ENCODE results near the gene SERAC1.
"Not testable (repeated sequence)": the region's sequence is repeated elsewhere in the genome, so short reads cannot be mapped to it uniquely, and the experiment has no call there.

SERAC1 gene

GRCh38 chr6:158172001-158172400 lies 3.9 kb upstream of the SERAC1 start:
- no peak overlapping the region for H3K27ac ChIP-seq (ENCODE audit: low read length)
- peaks cover 0 to 22% of the 10 kb centered on the region in 2 donors for H3K4me1 ChIP-seq (ENCODE audit: control insufficient read depth in 1 of 2, insufficient read depth in 2 of 2, low read length in 2 of 2)
- no peaks in the 10 kb centered on the region for H3K9me3 ChIP-seq (ENCODE audit: control insufficient read depth in 1 of 2, low read length in 2 of 2)
- no peak overlapping the region for H3K4me3 ChIP-seq (ENCODE audit: low read depth in 1 of 2, low read length in 2 of 2)
- H3K36me3 ChIP-seq (ENCODE audit: control insufficient read depth in 1 of 2, insufficient read depth in 2 of 2, low read length in 2 of 2), result peaks cover 0 to 4% of the 10 kb centered on the region in 2 donors
- no peaks in the 10 kb centered on the region for H3K27me3 ChIP-seq (ENCODE audit: low read depth, low read length)

- H3K27me3 ChIP-seq (ENCODE audit: low read depth, low read length), result no peaks in the 10 kb centered on the region
- peaks cover 0 to 4% of the 10 kb centered on the region in 2 donors for H3K36me3 ChIP-seq (ENCODE audit: control insufficient read depth in 1 of 2, insufficient read depth in 2 of 2, low read length in 2 of 2)
- no peak overlapping the region for H3K27ac ChIP-seq (ENCODE audit: low read length)
- no peaks in the 10 kb centered on the region for H3K9me3 ChIP-seq (ENCODE audit: control insufficient read depth in 1 of 2, low read length in 2 of 2)
- H3K4me1 ChIP-seq (ENCODE audit: control insufficient read depth in 1 of 2, insufficient read depth in 2 of 2, low read length in 2 of 2), result peaks cover 0 to 23% of the 10 kb centered on the region in 2 donors
- H3K4me3 ChIP-seq (ENCODE audit: low read depth in 1 of 2, low read length in 2 of 2), result no peak overlapping the region
Measured at GRCh38 chr6:158170656-158171081, 2.6 kb upstream of the SERAC1 start.

GRCh38 chr6:158169634-158170033 lies 1.6 kb upstream of the SERAC1 start:
- H3K4me1 ChIP-seq (ENCODE audit: control insufficient read depth in 1 of 2, insufficient read depth in 2 of 2, low read length in 2 of 2), result peaks cover 0 to 20% of the 10 kb centered on the region in 2 donors
- H3K27ac ChIP-seq (ENCODE audit: low read length); H3K27me3 ChIP-seq (ENCODE audit: low read depth, low read length); H3K9me3 ChIP-seq (ENCODE audit: control insufficient read depth in 1 of 2, low read length in 2 of 2); H3K4me3 ChIP-seq (ENCODE audit: low read depth in 1 of 2, low read length in 2 of 2); H3K36me3 ChIP-seq (ENCODE audit: control insufficient read depth in 1 of 2, insufficient read depth in 2 of 2, low read length in 2 of 2): not testable (repeated sequence)

GRCh38 chr6:158165919-158166416 lies 2.1 kb downstream of the SERAC1 start:
- H3K4me1 ChIP-seq (ENCODE audit: control insufficient read depth in 1 of 2, insufficient read depth in 2 of 2, low read length in 2 of 2), result peaks cover 0 to 10% of the 10 kb centered on the region in 2 donors
- no peak overlapping the region for H3K4me3 ChIP-seq (ENCODE audit: low read depth in 1 of 2, low read length in 2 of 2)
- peaks cover 0 to 4% of the 10 kb centered on the region in 2 donors for H3K36me3 ChIP-seq (ENCODE audit: control insufficient read depth in 1 of 2, insufficient read depth in 2 of 2, low read length in 2 of 2)
- H3K9me3 ChIP-seq (ENCODE audit: control insufficient read depth in 1 of 2, low read length in 2 of 2), result no peaks in the 10 kb centered on the region
- no peaks in the 10 kb centered on the region for H3K27me3 ChIP-seq (ENCODE audit: low read depth, low read length)
- H3K27ac ChIP-seq (ENCODE audit: low read length), result no peak overlapping the region

GRCh38 chr6:158164579-158165170 lies 3.4 kb downstream of the SERAC1 start:
- H3K9me3 ChIP-seq (ENCODE audit: control insufficient read depth in 1 of 2, low read length in 2 of 2), result no peaks in the 10 kb centered on the region
- H3K4me3 ChIP-seq (ENCODE audit: low read depth in 1 of 2, low read length in 2 of 2), result no peak overlapping the region
- peaks cover 0 to 10% of the 10 kb centered on the region in 2 donors for H3K4me1 ChIP-seq (ENCODE audit: control insufficient read depth in 1 of 2, insufficient read depth in 2 of 2, low read length in 2 of 2)
- H3K36me3 ChIP-seq (ENCODE audit: control insufficient read depth in 1 of 2, insufficient read depth in 2 of 2, low read length in 2 of 2), result peaks cover 0 to 4% of the 10 kb centered on the region in 2 donors
- no peaks in the 10 kb centered on the region for H3K27me3 ChIP-seq (ENCODE audit: low read depth, low read length)
- H3K27ac ChIP-seq (ENCODE audit: low read length), result no peak overlapping the region

GRCh38 chr6:158161566-158162254 lies 6.4 kb downstream of the SERAC1 start:
- no peak overlapping the region for H3K4me3 ChIP-seq (ENCODE audit: low read depth in 1 of 2, low read length in 2 of 2)
- no peaks in the 10 kb centered on the region for H3K27me3 ChIP-seq (ENCODE audit: low read depth, low read length)
- H3K36me3 ChIP-seq (ENCODE audit: control insufficient read depth in 1 of 2, insufficient read depth in 2 of 2, low read length in 2 of 2), result no peaks in the 10 kb centered on the region
- no peak overlapping the region for H3K27ac ChIP-seq (ENCODE audit: low read length)
- H3K4me1 ChIP-seq (ENCODE audit: control insufficient read depth in 1 of 2, insufficient read depth in 2 of 2, low read length in 2 of 2), result no peaks in the 10 kb centered on the region
- H3K9me3 ChIP-seq (ENCODE audit: control insufficient read depth in 1 of 2, low read length in 2 of 2), result no peaks in the 10 kb centered on the region

- H3K4me3 ChIP-seq (ENCODE audit: low read depth in 1 of 2, low read length in 2 of 2), result no peak overlapping the region
- no peaks in the 10 kb centered on the region for H3K9me3 ChIP-seq (ENCODE audit: control insufficient read depth in 1 of 2, low read length in 2 of 2)
- no peak overlapping the region for H3K27ac ChIP-seq (ENCODE audit: low read length)
- no peaks in the 10 kb centered on the region for H3K36me3 ChIP-seq (ENCODE audit: control insufficient read depth in 1 of 2, insufficient read depth in 2 of 2, low read length in 2 of 2)
- no peaks in the 10 kb centered on the region for H3K4me1 ChIP-seq (ENCODE audit: control insufficient read depth in 1 of 2, insufficient read depth in 2 of 2, low read length in 2 of 2)
- H3K27me3 ChIP-seq (ENCODE audit: low read depth, low read length), result no peaks in the 10 kb centered on the region
Measured at GRCh38 chr6:158160932-158161539, 7.0 kb downstream of the SERAC1 start.

GRCh38 chr6:158158748-158159147 lies 9.3 kb downstream of the SERAC1 start:
- Histone ChIP-seq H3K4me3 (ENCODE audit: low read depth in 1 of 2, low read length in 2 of 2) (no peak overlapping the region), H3K27me3 (ENCODE audit: low read depth, low read length) (no peaks in the 10 kb centered on the region), H3K9me3 (ENCODE audit: control insufficient read depth in 1 of 2, low read length in 2 of 2) (no peaks in the 10 kb centered on the region), H3K36me3 (ENCODE audit: control insufficient read depth in 1 of 2, insufficient read depth in 2 of 2, low read length in 2 of 2) (no peaks in the 10 kb centered on the region), H3K4me1 (ENCODE audit: control insufficient read depth in 1 of 2, insufficient read depth in 2 of 2, low read length in 2 of 2) (no peaks in the 10 kb centered on the region), H3K27ac (ENCODE audit: low read length) (no peak overlapping the region)

GRCh38 chr6:158158123-158158522 lies 9.9 kb downstream of the SERAC1 start:
- Histone ChIP-seq H3K27me3 (ENCODE audit: low read depth, low read length) (no peaks in the 10 kb centered on the region), H3K27ac (ENCODE audit: low read length) (no peak overlapping the region), H3K36me3 (ENCODE audit: control insufficient read depth in 1 of 2, insufficient read depth in 2 of 2, low read length in 2 of 2) (no peaks in the 10 kb centered on the region), H3K9me3 (ENCODE audit: control insufficient read depth in 1 of 2, low read length in 2 of 2) (no peaks in the 10 kb centered on the region), H3K4me3 (ENCODE audit: low read depth in 1 of 2, low read length in 2 of 2) (no peak overlapping the region), H3K4me1 (ENCODE audit: control insufficient read depth in 1 of 2, insufficient read depth in 2 of 2, low read length in 2 of 2) (no peaks in the 10 kb centered on the region)

- Histone ChIP-seq H3K4me3 (ENCODE audit: low read depth in 1 of 2, low read length in 2 of 2) (no peak overlapping the region), H3K4me1 (ENCODE audit: control insufficient read depth in 1 of 2, insufficient read depth in 2 of 2, low read length in 2 of 2) (no peaks in the 10 kb centered on the region), H3K36me3 (ENCODE audit: control insufficient read depth in 1 of 2, insufficient read depth in 2 of 2, low read length in 2 of 2) (no peaks in the 10 kb centered on the region), H3K9me3 (ENCODE audit: control insufficient read depth in 1 of 2, low read length in 2 of 2) (no peaks in the 10 kb centered on the region), H3K27ac (ENCODE audit: low read length) (no peak overlapping the region), H3K27me3 (ENCODE audit: low read depth, low read length) (no peaks in the 10 kb centered on the region)
Measured at GRCh38 chr6:158157064-158157764, 10.8 kb downstream of the SERAC1 start.

- Histone ChIP-seq H3K27me3 (ENCODE audit: low read depth, low read length) (no peaks in the 10 kb centered on the region), H3K27ac (ENCODE audit: low read length) (no peak overlapping the region), H3K9me3 (ENCODE audit: control insufficient read depth in 1 of 2, low read length in 2 of 2) (no peaks in the 10 kb centered on the region), H3K4me3 (ENCODE audit: low read depth in 1 of 2, low read length in 2 of 2) (no peak overlapping the region), H3K36me3 (ENCODE audit: control insufficient read depth in 1 of 2, insufficient read depth in 2 of 2, low read length in 2 of 2) (peaks cover 5% of the 10 kb centered on the region in 2 donors), H3K4me1 (ENCODE audit: control insufficient read depth in 1 of 2, insufficient read depth in 2 of 2, low read length in 2 of 2) (no peaks in the 10 kb centered on the region)
Measured at GRCh38 chr6:158154816-158155215, 13.2 kb downstream of the SERAC1 start.

Measured in muscle layer of duodenum (tissue), 2 donors.